MM.1S (cell line): ENCODE results near the gene PRR5.
"Not testable (repeated sequence)": the region's sequence is repeated elsewhere in the genome, so short reads cannot be mapped to it uniquely, and the experiment has no call there.

Experiments
- DNase-seq: peaks from one replicate; pipeline ENCODE4 v3.0.0-alpha.2; 2015
- H2AFZ ChIP-seq: fragments of 300-600 bp; sonication (generic); 2 replicates; pipeline ENCODE4 v1.6.0; 2016; ENCODE audit warnings: antibody characterized with exemption, low read length
- H3F3A ChIP-seq: fragments of 300-600 bp; sonication (generic); 2 replicates; pipeline ENCODE4 v1.6.1; 2016; ENCODE audit warnings: mild to moderate bottlenecking, antibody characterized with exemption, low read length, moderate library complexity, mixed read lengths; ENCODE audit not compliant: insufficient read depth
- H3K27ac ChIP-seq: fragments of 300-600 bp; sonication (generic); 2 replicates; pipeline ENCODE4 v1.5.1; 2016; ENCODE audit warnings: mild to moderate bottlenecking, low read length
- H3K27me3 ChIP-seq: fragments of 300-600 bp; sonication (generic); replicated peaks from 2 replicates; pipeline ENCODE4 v1.6.0; 2016; ENCODE audit warnings: low read length; ENCODE audit not compliant: insufficient read depth
- H3K36me3 ChIP-seq: fragments of 300-600 bp; sonication (generic); replicated peaks from 2 replicates; pipeline ENCODE4 v1.6.1; 2016; ENCODE audit warnings: mild to moderate bottlenecking, low read length, mixed read lengths; ENCODE audit not compliant: insufficient read depth
- H3K4me1 ChIP-seq: fragments of 300-600 bp; sonication (generic); 2 replicates; pipeline ENCODE4 v1.6.1; 2016; ENCODE audit warnings: low read length, mixed read lengths
- H3K4me2 ChIP-seq: fragments of 300-600 bp; sonication (generic); 2 replicates; pipeline ENCODE4 v1.6.0; 2016; ENCODE audit warnings: low read depth, low read length
- H3K4me3 ChIP-seq: fragments of 300-600 bp; sonication (generic); 2 replicates; pipeline ENCODE4 v1.5.1; 2016; ENCODE audit warnings: low read length, mixed read lengths
- H3K79me2 ChIP-seq: fragments of 300-600 bp; sonication (generic); 2 replicates; pipeline ENCODE4 v1.6.1; 2016; ENCODE audit warnings: mixed run types, low read length, mixed read lengths
- H3K9ac ChIP-seq: fragments of 300-600 bp; sonication (generic); 2 replicates; pipeline ENCODE4 v1.6.1; 2016; ENCODE audit warnings: low read length, mixed read lengths
- H3K9me2 ChIP-seq: fragments of 300-600 bp; sonication (generic); replicated peaks from 2 replicates; pipeline ENCODE4 v1.6.1; 2016; ENCODE audit warnings: mild to moderate bottlenecking, low read length, mixed read lengths; ENCODE audit not compliant: insufficient read depth
- H3K9me3 ChIP-seq: fragments of 300-600 bp; sonication (generic); replicated peaks from 2 replicates; pipeline ENCODE4 v1.6.1; 2016; ENCODE audit warnings: mild to moderate bottlenecking, low read length, mixed read lengths; ENCODE audit not compliant: insufficient read depth
- H4K20me1 ChIP-seq: fragments of 300-600 bp; sonication (generic); 2 replicates; pipeline ENCODE4 v1.6.1; 2016; ENCODE audit warnings: mild to moderate bottlenecking, low read length, moderate library complexity, mixed read lengths; ENCODE audit not compliant: insufficient read depth
- EZH2 ChIP-seq: fragments of 300-600 bp; sonication (generic); optimal IDR thresholded peaks from 2 replicates; pipeline ENCODE3; 2017; ENCODE audit warnings: low read depth, mild to moderate bottlenecking, antibody characterized with exemption, low read length, mixed read lengths
- EZH2phosphoT487 ChIP-seq: fragments of 300-600 bp; sonication (generic); IDR thresholded peaks from 2 replicates; pipeline ENCODE4 v1.6.1; 2018; ENCODE audit warnings: antibody characterized with exemption, low read length
- TF ChIP-seq, protein P1 (sequence below): fragments of 300-600 bp; sonication (generic); IDR thresholded peaks from 2 replicates; pipeline ENCODE4 v1.5.1; 2016; ENCODE audit warnings: antibody characterized with exemption, low read length, mixed read lengths

PRR5 gene

DNA sequence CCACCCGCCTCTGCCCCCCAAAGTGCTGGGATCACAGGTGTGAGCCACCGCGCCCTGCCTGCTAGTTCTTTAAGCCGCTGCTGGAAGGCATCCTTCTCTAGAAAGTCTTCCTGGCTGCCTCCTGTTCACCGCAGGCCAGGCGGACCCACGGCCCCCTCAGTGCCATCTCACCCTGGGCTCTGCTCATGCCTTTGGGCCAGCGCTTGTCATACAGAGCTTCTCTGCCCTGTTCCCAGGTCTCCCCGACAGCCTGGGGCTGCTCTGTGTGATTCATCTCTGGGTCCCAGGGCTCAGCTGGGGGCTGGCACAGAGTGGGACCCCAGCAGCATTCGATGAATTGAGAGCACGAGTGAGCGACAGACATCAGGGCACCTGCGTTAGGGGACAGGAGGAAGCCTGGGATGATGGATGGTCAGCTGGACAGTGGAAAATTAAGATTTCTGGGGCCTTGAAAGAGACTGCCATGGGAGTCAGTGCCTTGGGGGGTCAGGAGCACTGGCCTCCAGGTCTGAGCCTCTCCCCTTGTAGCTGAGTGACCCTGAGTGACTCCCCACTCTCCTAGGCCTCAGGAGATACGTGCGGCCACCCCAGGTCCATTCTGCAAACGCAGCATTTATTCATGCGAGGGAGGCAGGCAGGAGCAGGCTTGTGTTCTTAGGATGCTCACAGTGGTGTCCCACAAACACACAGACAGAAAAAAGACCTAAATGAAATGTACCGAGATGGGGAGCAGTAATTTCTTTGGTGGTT lies 23.3 kb upstream of the PRR5 start:
- Histone ChIP-seq H3K4me1 (no peaks in the 10 kb centered on the region), H4K20me1 (no peaks in the 10 kb centered on the region), H3K79me2 (no peaks in the 10 kb centered on the region), H3K9me2 (no peaks in the 10 kb centered on the region), H3K4me2 (no peak overlapping the region), H3K4me3 (no peak overlapping the region), H3K9ac (no peak overlapping the region), H3K27me3 (peaks cover 87% of the 10 kb centered on the region), H3K9me3 (no peaks in the 10 kb centered on the region), H3K36me3 (no peaks in the 10 kb centered on the region), H2AFZ (no peak overlapping the region), H3F3A (no peaks in the 10 kb centered on the region), H3K27ac (no peak overlapping the region)
- TF ChIP-seq, protein P1, sequence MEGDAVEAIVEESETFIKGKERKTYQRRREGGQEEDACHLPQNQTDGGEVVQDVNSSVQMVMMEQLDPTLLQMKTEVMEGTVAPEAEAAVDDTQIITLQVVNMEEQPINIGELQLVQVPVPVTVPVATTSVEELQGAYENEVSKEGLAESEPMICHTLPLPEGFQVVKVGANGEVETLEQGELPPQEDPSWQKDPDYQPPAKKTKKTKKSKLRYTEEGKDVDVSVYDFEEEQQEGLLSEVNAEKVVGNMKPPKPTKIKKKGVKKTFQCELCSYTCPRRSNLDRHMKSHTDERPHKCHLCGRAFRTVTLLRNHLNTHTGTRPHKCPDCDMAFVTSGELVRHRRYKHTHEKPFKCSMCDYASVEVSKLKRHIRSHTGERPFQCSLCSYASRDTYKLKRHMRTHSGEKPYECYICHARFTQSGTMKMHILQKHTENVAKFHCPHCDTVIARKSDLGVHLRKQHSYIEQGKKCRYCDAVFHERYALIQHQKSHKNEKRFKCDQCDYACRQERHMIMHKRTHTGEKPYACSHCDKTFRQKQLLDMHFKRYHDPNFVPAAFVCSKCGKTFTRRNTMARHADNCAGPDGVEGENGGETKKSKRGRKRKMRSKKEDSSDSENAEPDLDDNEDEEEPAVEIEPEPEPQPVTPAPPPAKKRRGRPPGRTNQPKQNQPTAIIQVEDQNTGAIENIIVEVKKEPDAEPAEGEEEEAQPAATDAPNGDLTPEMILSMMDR: no peak
- TF ChIP-seq EZH2phosphoT487 (no peak), EZH2 (no peak)
- no peak for DNase-seq

DNA sequence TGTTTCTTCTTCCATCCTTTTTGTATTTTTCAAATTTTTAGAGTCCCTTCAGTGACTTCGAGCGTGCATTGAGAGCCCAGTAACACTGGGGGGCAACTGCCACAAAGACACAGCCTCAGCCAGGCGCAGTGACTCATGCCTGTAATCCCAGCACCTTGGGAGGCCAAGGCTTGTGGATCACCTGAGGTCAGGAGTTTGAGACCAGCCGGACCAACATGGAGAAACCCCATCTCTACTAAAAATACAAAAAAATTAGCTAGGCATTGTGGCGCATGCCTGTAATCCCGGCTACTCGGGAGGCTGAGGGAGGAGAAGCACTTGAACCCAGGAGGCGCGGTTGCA lies 22.7 kb upstream of the PRR5 start:
- H3F3A ChIP-seq, H3K4me3 ChIP-seq, H3K4me1 ChIP-seq, H3K9me2 ChIP-seq, H3K9me3 ChIP-seq, DNase-seq, H3K27ac ChIP-seq, H2AFZ ChIP-seq, H3K79me2 ChIP-seq, H3K9ac ChIP-seq, H3K4me2 ChIP-seq, H4K20me1 ChIP-seq, H3K36me3 ChIP-seq: not testable (repeated sequence)
- H3K27me3 ChIP-seq: peaks cover 85% of the 10 kb centered on the region

DNA sequence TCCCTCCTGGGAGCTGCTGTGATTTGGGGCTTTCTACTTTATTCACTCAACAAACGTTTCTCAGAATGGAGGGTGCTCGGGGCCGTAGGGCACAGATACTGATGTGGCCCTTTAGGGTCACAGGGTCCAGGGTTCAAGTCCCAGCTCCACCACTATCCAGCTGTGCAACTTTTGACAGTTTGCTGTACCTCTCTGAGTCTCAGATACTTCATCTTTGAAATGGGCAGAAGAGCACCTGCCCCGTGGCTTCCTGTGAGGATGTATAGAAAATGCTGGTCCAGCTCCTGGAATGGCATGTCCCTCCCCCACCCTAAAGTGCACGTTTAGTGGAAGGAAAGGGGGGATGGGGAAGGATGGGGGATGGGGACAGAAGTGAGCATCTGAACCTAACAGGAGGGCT lies 21.9 kb upstream of the PRR5 start:
- Histone ChIP-seq H3F3A (no peaks in the 10 kb centered on the region), H3K36me3 (no peaks in the 10 kb centered on the region), H4K20me1 (no peaks in the 10 kb centered on the region), H3K4me2 (no peak overlapping the region), H3K27me3 (peaks cover 85% of the 10 kb centered on the region), H3K79me2 (no peaks in the 10 kb centered on the region), H3K27ac (no peak overlapping the region), H2AFZ (no peak overlapping the region), H3K4me1 (0 out of 2 replicates have a peak, but pooled peaks cover 1% of the 10 kb centered on the region), H3K9ac (no peak overlapping the region), H3K9me2 (no peaks in the 10 kb centered on the region), H3K4me3 (no peak overlapping the region), H3K9me3 (no peaks in the 10 kb centered on the region)
- DNase-seq: no peak
- TF ChIP-seq, protein P1: no peak
- TF ChIP-seq EZH2phosphoT487 (no peak), EZH2 (no peak)

DNA sequence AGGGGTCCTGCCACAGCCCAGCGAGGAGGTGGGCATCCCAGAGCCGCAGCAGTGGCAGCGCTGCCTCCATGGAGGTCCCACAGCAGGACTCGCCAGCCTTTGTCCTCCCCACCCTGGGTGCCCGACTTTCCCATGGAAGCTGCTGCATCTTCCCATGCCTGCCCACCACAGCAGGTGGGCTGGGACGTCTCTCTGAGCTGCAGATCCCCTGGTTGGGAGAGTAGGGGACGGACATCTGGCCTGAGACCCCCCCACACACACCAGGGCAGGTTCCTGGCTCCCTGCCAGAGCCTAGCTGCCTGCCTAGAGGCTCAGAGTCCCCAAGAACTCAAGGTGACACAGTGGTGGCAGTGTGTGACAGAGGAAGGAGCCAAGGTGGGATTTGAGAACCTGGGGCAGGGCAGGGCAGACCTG lies 21.5 kb upstream of the PRR5 start:
- Histone ChIP-seq H3K79me2 (no peaks in the 10 kb centered on the region), H3K9ac (no peak overlapping the region), H3K4me2 (no peak overlapping the region)

More for the DNA sequence above, 21.5 kb upstream of the PRR5 start:
- Histone ChIP-seq H3K9me2 (no peaks in the 10 kb centered on the region), H3K4me1 (0 out of 2 replicates have a peak, but pooled peaks cover 6% of the 10 kb centered on the region), H4K20me1 (no peaks in the 10 kb centered on the region), H3K4me3 (no peak overlapping the region), H3K9me3 (no peaks in the 10 kb centered on the region), H3K36me3 (no peaks in the 10 kb centered on the region), H3K27me3 (peaks cover 81% of the 10 kb centered on the region), H2AFZ (no peak overlapping the region), H3K27ac (no peak overlapping the region), H3F3A (no peaks in the 10 kb centered on the region)
- no peak for DNase-seq
- TF ChIP-seq, protein P1: no peak
- TF ChIP-seq EZH2: no peak
- no peak for TF ChIP-seq EZH2phosphoT487
